ENCODE data around the gene DYNC1LI1. TPM values are rescaled to one million over a fixed set of nuclear protein-coding genes. Genes with fewer than 3 reads are reported as not detected.

The DYNC1LI1 gene
- total and polyA plus RNA-seq, 2 experiments from 2014 or later, result 40.8 to 56.4 TPM

DNA sequence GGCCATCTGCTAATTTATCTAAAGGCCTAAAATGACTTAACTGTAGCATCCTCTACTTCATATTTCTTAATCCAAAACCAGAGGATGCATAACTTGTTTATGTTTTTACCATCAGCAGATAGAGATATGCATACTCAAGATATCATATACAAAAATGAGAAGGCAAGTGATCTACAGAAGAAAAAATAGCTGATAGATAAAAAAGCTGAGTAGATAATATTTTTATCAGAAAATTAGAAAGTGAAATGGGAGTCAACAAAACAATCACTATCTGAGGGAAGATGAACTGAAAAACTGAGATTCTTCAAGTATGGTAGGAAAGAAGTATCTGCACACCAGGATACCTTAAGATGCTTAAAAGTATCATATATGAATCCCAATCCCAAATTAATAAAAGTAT lies 25.4 kb downstream of the DYNC1LI1 start:
- no peaks in the 10 kb centered on the region for H3K27me3 ChIP-seq
- peaks cover 71% of the 10 kb centered on the region for H3K79me2 ChIP-seq
- no peak overlapping the region for H3K27ac ChIP-seq
- no peaks in the 10 kb centered on the region for H3K4me1 ChIP-seq (ENCODE audit: insufficient read depth)
- DNase-seq (ENCODE audit: low spot score), result no peak
- no peaks in the 10 kb centered on the region for H3K36me3 ChIP-seq (replicated peaks; ENCODE audit: insufficient read depth, low read depth)
- no peak overlapping the region for H3K4me3 ChIP-seq
- H3K4me2 ChIP-seq, result no peak overlapping the region
- H4K20me1 ChIP-seq (ENCODE audit: insufficient read depth, poor library complexity, severe bottlenecking), result peaks cover under 1% of the 10 kb centered on the region
- no peaks in the 10 kb centered on the region for H3K9me3 ChIP-seq (ENCODE audit: low read depth)
- TF ChIP-seq EZH2 (IDR thresholded peaks at IDR 0.05; ENCODE audit: borderline replicate concordance), result no peak
- no peak for TF ChIP-seq CTCF (IDR thresholded peaks at IDR 0.05; ENCODE audit: poor library complexity)
- no peak for TF ChIP-seq EZH2phosphoT487 (IDR thresholded peaks at IDR 0.05; ENCODE audit: low read depth, severe bottlenecking, unreplicated experiment)
- H3K9me2 ChIP-seq (replicated peaks; ENCODE audit: insufficient read depth), result no peaks in the 10 kb centered on the region
- no peak overlapping the region for H2AFZ ChIP-seq

DNA sequence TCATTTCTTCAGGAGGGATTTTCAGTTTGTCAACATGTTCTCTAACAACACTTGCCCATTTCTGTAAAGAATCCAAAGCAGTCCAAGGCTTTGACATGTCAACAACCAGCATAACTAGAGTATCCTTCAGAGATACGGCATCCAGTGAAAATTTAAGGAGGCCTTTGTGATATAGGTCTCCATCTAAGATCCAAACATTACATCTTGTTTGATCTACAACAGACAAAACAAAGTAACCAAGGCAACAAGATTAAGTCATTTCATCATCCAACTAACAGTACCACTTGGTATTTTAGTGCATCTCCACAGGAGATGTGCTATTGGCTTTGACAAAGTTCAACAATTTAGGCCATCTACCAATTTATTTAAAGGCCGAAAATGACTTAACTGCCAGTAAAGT lies 25.8 kb downstream of the DYNC1LI1 start:
- H2AFZ ChIP-seq, result no peak overlapping the region
- H3K79me2 ChIP-seq, result peaks cover 67% of the 10 kb centered on the region

GRCh38 chr3:32542807-32543206 lies 27.9 kb downstream of the DYNC1LI1 start:
- no peak for DNase-seq (ENCODE audit: low spot score)
- no peak overlapping the region for H3K4me3 ChIP-seq
- H3K79me2 ChIP-seq, result peaks cover 46% of the 10 kb centered on the region
- no peaks in the 10 kb centered on the region for H3K4me1 ChIP-seq (ENCODE audit: insufficient read depth)
- TF ChIP-seq EZH2 (IDR thresholded peaks at IDR 0.05; ENCODE audit: borderline replicate concordance) (no peak), CTCF (IDR thresholded peaks at IDR 0.05; ENCODE audit: poor library complexity) (no peak), EZH2phosphoT487 (IDR thresholded peaks at IDR 0.05; ENCODE audit: low read depth, severe bottlenecking, unreplicated experiment) (no peak)
- no peak overlapping the region for H3K4me2 ChIP-seq
- H3K9me2 ChIP-seq (replicated peaks; ENCODE audit: insufficient read depth), result no peaks in the 10 kb centered on the region
- H4K20me1 ChIP-seq (ENCODE audit: insufficient read depth, poor library complexity, severe bottlenecking), result no peaks in the 10 kb centered on the region
- H3K27ac ChIP-seq, result no peak overlapping the region
- WGBS (ENCODE audit: low lambda C conversion rate, missing lambda C conversion rate), result 93% methylated on average over 2 of the region's 2 CpGs
- H3K27me3 ChIP-seq, result no peaks in the 10 kb centered on the region
- no peaks in the 10 kb centered on the region for H3K9me3 ChIP-seq (ENCODE audit: low read depth)
- no peak overlapping the region for H2AFZ ChIP-seq
- H3K36me3 ChIP-seq (replicated peaks; ENCODE audit: insufficient read depth, low read depth), result no peaks in the 10 kb centered on the region

More for the DNA sequence above, 25.8 kb downstream of the DYNC1LI1 start:
- no peak for TF ChIP-seq CTCF (IDR thresholded peaks at IDR 0.05; ENCODE audit: poor library complexity)
- TF ChIP-seq EZH2phosphoT487 (IDR thresholded peaks at IDR 0.05; ENCODE audit: low read depth, severe bottlenecking, unreplicated experiment), result no peak
- TF ChIP-seq EZH2 (IDR thresholded peaks at IDR 0.05; ENCODE audit: borderline replicate concordance), result no peak
- H3K4me2 ChIP-seq, result no peak overlapping the region
- no peak overlapping the region for H3K27ac ChIP-seq
- no peaks in the 10 kb centered on the region for H3K9me3 ChIP-seq (ENCODE audit: low read depth)
- H3K4me1 ChIP-seq (ENCODE audit: insufficient read depth), result no peaks in the 10 kb centered on the region
- H3K4me3 ChIP-seq, result no peak overlapping the region
- no peaks in the 10 kb centered on the region for H3K27me3 ChIP-seq
- no peaks in the 10 kb centered on the region for H3K9me2 ChIP-seq (replicated peaks; ENCODE audit: insufficient read depth)
- no peaks in the 10 kb centered on the region for H4K20me1 ChIP-seq (ENCODE audit: insufficient read depth, poor library complexity, severe bottlenecking)
- DNase-seq (ENCODE audit: low spot score), result no peak
- 91% methylated on average over 2 of the region's 2 CpGs for WGBS (ENCODE audit: low lambda C conversion rate, missing lambda C conversion rate)
- H3K36me3 ChIP-seq (replicated peaks; ENCODE audit: insufficient read depth, low read depth), result no peaks in the 10 kb centered on the region

DNA sequence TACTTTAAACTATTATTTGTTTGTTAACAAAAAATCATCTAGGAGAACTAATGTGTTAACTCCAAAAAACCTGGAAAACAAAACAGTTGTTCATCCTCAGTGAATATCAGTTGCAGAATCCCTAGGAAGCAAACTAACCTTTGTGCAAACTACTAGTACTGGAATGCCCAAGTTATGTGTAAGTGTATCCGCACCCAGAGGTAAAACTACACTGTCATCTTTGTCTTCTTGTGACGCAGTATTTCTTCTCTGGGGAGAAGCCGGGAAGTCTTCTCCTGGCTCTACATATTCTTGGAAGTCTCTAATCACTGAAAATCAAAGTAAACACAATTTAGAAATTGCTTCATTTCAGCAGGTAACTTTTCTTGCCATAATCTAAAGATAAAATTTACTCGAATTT lies 29.8 kb downstream of the DYNC1LI1 start:
- TF ChIP-seq EZH2 (IDR thresholded peaks at IDR 0.05; ENCODE audit: borderline replicate concordance), result no peak
- no peak for TF ChIP-seq CTCF (IDR thresholded peaks at IDR 0.05; ENCODE audit: poor library complexity)
- TF ChIP-seq EZH2phosphoT487 (IDR thresholded peaks at IDR 0.05; ENCODE audit: low read depth, severe bottlenecking, unreplicated experiment), result no peak
- H3K4me3 ChIP-seq, result no peak overlapping the region
- H2AFZ ChIP-seq, result no peak overlapping the region
- H3K36me3 ChIP-seq (replicated peaks; ENCODE audit: insufficient read depth, low read depth), result no peaks in the 10 kb centered on the region
- H3K27ac ChIP-seq, result no peak overlapping the region
- H3K79me2 ChIP-seq, result peaks cover 28% of the 10 kb centered on the region
- WGBS (ENCODE audit: low lambda C conversion rate, missing lambda C conversion rate), result 91% methylated on average over 4 of the region's 4 CpGs
- no peak for DNase-seq (ENCODE audit: low spot score)
- no peaks in the 10 kb centered on the region for H3K9me2 ChIP-seq (replicated peaks; ENCODE audit: insufficient read depth)
- H3K27me3 ChIP-seq, result no peaks in the 10 kb centered on the region
- no peaks in the 10 kb centered on the region for H3K9me3 ChIP-seq (ENCODE audit: low read depth)
- no peak overlapping the region for H3K4me2 ChIP-seq
- H3K4me1 ChIP-seq (ENCODE audit: insufficient read depth), result no peaks in the 10 kb centered on the region
- no peaks in the 10 kb centered on the region for H4K20me1 ChIP-seq (ENCODE audit: insufficient read depth, poor library complexity, severe bottlenecking)

Data from hepatocyte (in vitro differentiated cells).